Aorta (tissue), 5 donors: ENCODE data around the gene INTS7. TPM values are rescaled to one million over a fixed set of nuclear protein-coding genes. Genes with fewer than 3 reads are reported as not detected.
"Not testable (repeated sequence)": the region's sequence is repeated elsewhere in the genome, so short reads cannot be mapped to it uniquely, and the experiment has no call there.

Experiments used
- ATAC-seq: fragments of 200-7000 bp; cut with Tn5 transposase; one replicate; pipeline ENCODE4 v1.9.1; 2022; ENCODE audit warnings: moderate library complexity; ENCODE audit not compliant: low FRiP score
- DNase-seq, 2 donors: peaks; one replicate each; pipeline ENCODE4 v3.0.0-alpha.2; 2020
- H3K27ac ChIP-seq, 2 donors: one replicate each; pipeline ENCODE4 v1.5.1; 2013; ENCODE audit warnings: low read length in 2 of 2, mild to moderate bottlenecking in 2 of 2, moderate library complexity in 2 of 2, control low read depth in 1 of 2, inconsistent platforms in 1 of 2, low read depth in 1 of 2
- H3K27me3 ChIP-seq, 2 donors: one replicate each; pipeline ENCODE4 v1.6.1; 2013; ENCODE audit warnings: control low read depth in 1 of 2, low read length in 1 of 2, mild to moderate bottlenecking in 1 of 2, moderate library complexity in 1 of 2; ENCODE audit not compliant: insufficient read depth in 2 of 2, control insufficient read depth in 1 of 2
- H3K36me3 ChIP-seq, 2 donors: one replicate each; pipeline ENCODE4 v1.6.1; 2013; ENCODE audit warnings: control low read depth in 1 of 2, low read length in 1 of 2, mild to moderate bottlenecking in 1 of 2; ENCODE audit not compliant: insufficient read depth in 2 of 2, control insufficient read depth in 1 of 2
- H3K4me1 ChIP-seq, 2 donors: one replicate each; pipeline ENCODE4 v1.6.1; 2013; ENCODE audit warnings: low read length in 2 of 2, control low read depth in 1 of 2, mild to moderate bottlenecking in 1 of 2, moderate library complexity in 1 of 2; ENCODE audit not compliant: insufficient read depth in 2 of 2, control insufficient read depth in 1 of 2
- H3K4me3 ChIP-seq, 2 donors: one replicate each; pipeline ENCODE4 v1.5.1; 2013; ENCODE audit warnings: low read length in 2 of 2, control low read depth in 1 of 2, mild to moderate bottlenecking in 1 of 2
- H3K9me3 ChIP-seq: one replicate; pipeline ENCODE4 v1.6.1; 2013; ENCODE audit warnings: mild to moderate bottlenecking, low read length; ENCODE audit not compliant: control insufficient read depth
- WGBS, 2 donors: extraction: QIAGEN DNeasy Blood & Tissue Kit; methylation state at CpG; one replicate each; pipeline ENCODE4 v1.1.7; 2013; 5-methylcytosine and 5-hydroxymethylcytosine counted together
- intact Hi-C, 2 donors: fragments of 100-400 bp; cut with DNase I; formaldehyde crosslinking; loops; one replicate each; pipeline versions ENCODE4 v1.14.2 to v1.15.0; 2022
- polyA plus RNA-seq, 2 donors: library from polyadenylated mRNA; stranded (reverse); fragments of 200-250 nt; gene quantifications; one replicate each; pipeline ENCODE4 v1.2.3, GENCODE V29; 2013
- total RNA-seq, 2 donors: library from RNA; stranded (reverse); fragmentation: NEBNext Ultra II Directional; extraction: Animal tissue kit (Norgen Biotek cat#: 25700); gene quantifications; one replicate each; pipeline ENCODE4 v1.2.1, GENCODE V29; 2021
- donor health status: healthy with polysubstance abuse.
- donor health status: Bipolar disorder and iron deficiency.
- donor health status: DM: no; HTN: no; CAD: no.
- donor health status: DM: no; HTN: no; CAD: no.
- donor health status: DM: yes; HTN: yes; CAD: no.

INTS7 gene
- total and polyA plus RNA-seq, 4 donors: 3.8 to 9.4 (median 5.7) TPM

DNA sequence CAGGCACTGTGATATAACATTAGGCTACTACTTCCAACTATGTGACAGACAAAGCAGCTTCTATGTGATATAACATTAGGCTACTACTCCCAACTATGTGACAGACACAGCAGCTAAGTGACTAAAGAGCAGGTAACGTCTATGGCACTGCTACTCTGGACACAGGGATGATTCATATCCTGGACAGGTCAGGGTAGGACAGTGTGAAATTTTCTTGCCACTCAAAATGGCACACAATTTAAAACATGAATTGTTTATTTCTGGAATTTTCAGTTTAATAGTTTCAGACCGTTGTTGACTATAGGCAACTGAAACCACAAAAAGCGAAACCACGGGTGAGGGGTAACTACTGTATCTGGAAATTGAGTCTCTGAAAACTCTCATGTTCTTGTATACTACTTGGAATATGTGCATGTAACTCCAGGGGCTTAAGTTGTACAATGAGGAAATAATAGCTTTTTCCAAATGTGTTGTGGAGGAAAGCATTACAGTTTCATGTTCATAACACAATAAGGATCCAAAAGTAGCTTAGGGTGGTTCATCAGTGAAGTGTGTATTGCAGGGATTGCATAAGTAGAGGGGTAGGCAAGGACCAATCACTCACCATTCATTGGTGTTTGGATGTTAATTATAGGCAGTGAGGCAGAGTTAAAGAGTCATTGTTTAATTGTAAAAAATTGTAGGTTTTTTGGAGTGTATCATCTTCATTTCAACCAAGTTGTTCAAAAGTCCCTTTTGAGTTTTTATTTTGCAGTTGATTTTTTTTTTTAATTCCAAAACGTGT lies 5.5 kb upstream of the INTS7 start:
- no peaks in the 10 kb centered on the region for H3K4me1 ChIP-seq
- no peak overlapping the region for H3K4me3 ChIP-seq
- DNase-seq (no peak), ATAC-seq (no peak)
- 77 to 78% methylated on average over 5 of the region's 5 CpGs for WGBS, 2 donors
- H3K27me3 ChIP-seq: no peaks in the 10 kb centered on the region
- no peaks in the 10 kb centered on the region for H3K9me3 ChIP-seq
- H3K27ac ChIP-seq: no peak overlapping the region
- intact Hi-C loops: no loop called here
- H3K36me3 ChIP-seq: no peaks in the 10 kb centered on the region

DNA sequence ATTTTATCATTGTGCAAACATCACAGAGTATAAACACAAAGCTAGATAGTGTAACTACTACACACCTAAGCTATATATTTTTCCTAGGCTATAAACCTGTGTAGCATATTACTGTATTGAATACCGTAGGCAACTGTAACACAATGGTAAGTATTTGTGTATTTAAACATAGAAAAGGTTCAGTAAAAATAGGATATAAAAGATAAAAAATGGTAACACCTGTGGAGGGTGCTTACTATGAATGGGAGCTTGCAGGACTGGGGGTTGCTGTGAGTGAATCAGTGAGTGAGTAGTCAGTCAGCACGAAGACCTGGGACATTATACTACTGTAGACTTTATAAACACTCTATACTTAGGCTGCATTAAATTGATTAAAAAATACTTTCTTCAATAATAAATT lies 4.3 kb upstream of the INTS7 start:
- no peaks in the 10 kb centered on the region for H3K9me3 ChIP-seq
- DNase-seq (no peak), ATAC-seq (no peak)
- no peaks in the 10 kb centered on the region for H3K27me3 ChIP-seq
- no peaks in the 10 kb centered on the region for H3K36me3 ChIP-seq
- intact Hi-C loops: loop anchor here in 1 of 2 donors (10.0 kb wide), 1 partner anchor 355 kb away; no protein-coding TSS in a partner anchor
- H3K4me1 ChIP-seq: no peaks in the 10 kb centered on the region
- WGBS, 2 donors: 91 to 94% methylated on average over 2 of the region's 2 CpGs
- no peak overlapping the region for H3K4me3 ChIP-seq
- H3K27ac ChIP-seq: no peak overlapping the region

DNA sequence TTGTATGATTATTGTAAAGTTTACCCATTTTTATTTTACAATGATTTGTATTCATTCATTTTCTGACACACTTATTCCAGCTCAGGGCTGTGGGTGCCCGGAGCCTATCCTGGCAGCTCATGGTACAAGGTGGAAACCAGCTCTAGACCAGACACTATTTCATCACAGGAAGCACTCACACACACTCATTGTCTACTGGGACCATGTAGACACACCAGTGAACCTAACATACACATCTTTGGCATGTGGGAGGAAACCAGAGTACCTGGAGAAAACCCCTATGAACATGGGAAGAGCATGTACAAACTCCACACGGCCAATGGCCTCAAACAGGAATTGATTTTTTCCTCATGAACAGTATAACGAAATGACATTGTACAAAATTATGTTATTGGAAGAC lies 2.5 kb upstream of the INTS7 start:
- Histone ChIP-seq H3K36me3 (no peaks in the 10 kb centered on the region), H3K4me3 (no peak overlapping the region), H3K27ac (no peak overlapping the region), H3K9me3 (no peaks in the 10 kb centered on the region), H3K4me1 (no peaks in the 10 kb centered on the region), H3K27me3 (no peaks in the 10 kb centered on the region)
- no peak for DNase-seq
- WGBS, 2 donors: 75 to 77% methylated on average over 3 of the region's 3 CpGs
- intact Hi-C loops: loop anchor here in 1 of 2 donors (10.0 kb wide), 1 partner anchor 353 kb away; no protein-coding TSS in a partner anchor
- ATAC-seq: no peak

GRCh38 chr1:212035835-212036605 lies 663 bp upstream of the INTS7 start:
- ATAC-seq (peak; percentile 1), DNase-seq (no peak)
- peak overlapping the region in 1 of 2 donors; percentile 52 for H3K27ac ChIP-seq
- H3K27me3 ChIP-seq: no peaks in the 10 kb centered on the region
- H3K36me3 ChIP-seq: no peaks in the 10 kb centered on the region
- peak overlapping the region in 1 of 2 donors; percentile 55 for H3K4me3 ChIP-seq
- H3K4me1 ChIP-seq: peaks cover 0 to under 1% of the 10 kb centered on the region in 2 donors
- intact Hi-C loops: loop anchor here in 1 of 2 donors (10.0 kb wide), 1 partner anchor 351 kb away; no protein-coding TSS in a partner anchor
- H3K9me3 ChIP-seq: no peaks in the 10 kb centered on the region
- 1% methylated on average over 32 of the region's 32 CpGs for WGBS, 2 donors

DNA sequence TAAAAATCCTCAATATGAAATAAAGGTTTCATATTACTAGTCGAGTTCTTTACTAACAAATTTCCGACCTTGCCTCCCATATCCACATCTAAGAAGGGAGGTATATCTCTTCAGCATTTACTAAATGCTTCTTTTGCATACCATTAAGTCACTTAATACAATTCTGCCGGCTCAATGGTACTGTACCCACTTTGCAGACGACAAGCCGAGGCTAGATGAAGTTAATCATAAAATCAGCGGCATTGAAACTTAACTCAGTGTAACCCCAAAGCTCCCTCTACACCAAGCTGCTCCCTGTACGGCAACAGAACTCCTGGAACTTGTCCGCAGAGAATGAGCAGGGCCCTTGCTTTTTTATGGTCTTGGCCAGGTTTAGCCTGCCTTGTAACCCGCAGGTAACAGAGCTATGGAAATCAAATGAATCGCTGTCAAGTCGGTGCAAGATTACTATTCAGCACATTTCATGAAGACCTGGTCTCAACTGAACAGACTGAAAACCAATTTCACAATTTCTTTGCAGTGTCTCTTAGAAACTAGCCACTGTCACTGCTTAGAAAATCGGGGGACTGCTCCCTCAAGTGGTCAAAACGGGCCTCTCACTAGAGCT lies 738 bp downstream of the INTS7 start:
- ATAC-seq: peak; percentile 24
- Histone ChIP-seq H3K27ac (peak overlapping the region in 1 of 2 donors; percentile 41), H3K36me3 (no peaks in the 10 kb centered on the region), H3K9me3 (no peaks in the 10 kb centered on the region), H3K4me1 (peaks cover 0 to 3% of the 10 kb centered on the region in 2 donors), H3K4me3 (peak overlapping the region; percentile 22 to 56), H3K27me3 (no peaks in the 10 kb centered on the region)
- intact Hi-C loops: loop anchor here (5.0 to 10.0 kb wide), 2 partner anchors 350 to 357 kb away; partner anchors contain the start of gene NEK2 (in 1 of the 2)
- 0 to 2% methylated on average over 13 of the region's 13 CpGs for WGBS, 2 donors
- no peak for DNase-seq

DNA sequence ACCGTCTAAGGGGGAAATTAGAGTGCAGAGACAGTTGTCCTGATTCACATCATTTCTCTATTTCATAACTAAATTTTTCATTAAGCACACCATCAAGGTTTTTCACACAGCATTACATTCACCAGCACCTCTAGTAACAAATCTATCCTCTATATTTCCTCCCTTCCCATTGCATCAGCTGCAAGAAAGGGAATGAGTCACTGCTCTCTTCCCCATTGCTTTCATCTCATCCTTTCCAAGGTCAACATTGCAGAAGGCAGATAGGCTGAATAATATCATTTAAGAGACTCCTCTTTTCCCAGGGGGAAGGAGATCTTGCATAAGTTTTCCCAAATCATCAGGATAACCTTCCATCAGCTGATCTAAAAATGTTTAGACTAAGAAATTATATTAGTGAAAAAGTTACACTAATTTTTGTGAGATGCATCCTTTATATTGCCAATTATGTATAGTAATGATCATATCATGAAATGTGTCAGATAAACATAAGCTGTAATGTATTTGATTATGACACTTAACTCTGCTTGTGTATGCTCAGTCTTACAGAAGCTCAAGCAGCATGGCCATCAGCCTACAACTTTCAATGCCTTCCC lies 4.3 kb downstream of the INTS7 start:
- WGBS, 2 donors: 83 to 85% methylated on average over 1 of the region's 1 CpG
- Histone ChIP-seq H3K27ac (no peak overlapping the region), H3K27me3 (no peaks in the 10 kb centered on the region), H3K4me3 (no peak overlapping the region), H3K9me3 (no peaks in the 10 kb centered on the region), H3K4me1 (peaks cover 0 to 3% of the 10 kb centered on the region in 2 donors), H3K36me3 (no peaks in the 10 kb centered on the region)
- DNase-seq: no peak
- intact Hi-C loops: loop anchor here (5.0 to 10.0 kb wide), 2 partner anchors 346 to 354 kb away; partner anchors contain the start of gene NEK2 (in 1 of the 2)
- ATAC-seq: no peak

DNA sequence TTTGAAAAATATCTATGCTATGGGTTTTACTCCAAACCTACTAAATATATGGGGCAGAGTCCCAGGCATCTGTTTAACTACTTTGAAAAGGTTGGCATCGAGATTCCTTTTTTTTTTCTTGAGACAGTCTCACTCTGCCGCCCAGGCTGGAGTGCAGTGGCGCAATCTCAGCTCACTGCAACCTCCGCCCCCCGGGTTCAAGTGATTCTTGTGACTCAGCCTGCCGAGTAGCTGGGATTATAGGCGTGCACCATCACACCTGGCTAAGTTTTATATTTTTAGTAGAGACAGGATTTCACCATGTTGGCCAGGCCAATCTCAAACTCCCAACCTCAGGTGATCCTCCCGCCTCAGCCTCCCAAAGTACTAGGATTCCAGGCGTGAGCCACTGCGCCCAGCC lies 7.6 kb downstream of the INTS7 start:
- H3K27ac ChIP-seq, H3K9me3 ChIP-seq, H3K36me3 ChIP-seq, intact Hi-C loops, H3K27me3 ChIP-seq, DNase-seq, ATAC-seq, H3K4me1 ChIP-seq, H3K4me3 ChIP-seq: not testable (repeated sequence)
- WGBS, 2 donors: 92 to 93% methylated on average over 10 of the region's 10 CpGs

GRCh38 chr1:212024469-212025149 lies 10.7 kb downstream of the INTS7 start:
- 94 to 96% methylated on average over 3 of the region's 3 CpGs for WGBS, 2 donors
- H3K36me3 ChIP-seq: no peaks in the 10 kb centered on the region
- ATAC-seq (no peak), DNase-seq (no peak)
- no peaks in the 10 kb centered on the region for H3K27me3 ChIP-seq
- intact Hi-C loops: no loop called here
- H3K27ac ChIP-seq: no peak overlapping the region
- H3K4me1 ChIP-seq: no peaks in the 10 kb centered on the region
- H3K9me3 ChIP-seq: no peaks in the 10 kb centered on the region
- H3K4me3 ChIP-seq: no peak overlapping the region
